ENCODE results near the gene TIMMDC1.
A peak's percentile ranks its signal among the peaks of the same experiment; 100 is the strongest.

TIMMDC1 gene

DNA sequence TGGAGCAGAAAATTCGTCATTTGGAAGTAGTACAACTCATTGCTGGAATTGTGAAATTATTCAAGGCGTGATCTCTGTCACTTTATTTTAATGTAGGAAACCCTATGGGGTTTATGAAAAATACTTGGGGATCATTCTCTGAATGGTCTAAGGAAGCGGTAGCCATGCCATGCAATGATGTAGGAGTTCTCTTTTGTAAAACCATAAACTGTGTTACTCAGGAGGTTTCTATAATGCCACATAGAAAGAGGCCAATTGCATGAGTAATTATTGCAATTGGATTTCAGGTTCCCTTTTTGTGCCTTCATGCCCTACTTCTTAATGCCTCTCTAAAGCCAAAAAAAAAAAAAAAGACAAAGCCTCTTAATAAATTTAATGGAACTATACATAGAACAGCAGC lies 5.5 kb upstream of the TIMMDC1 start:
- TF ChIP-seq, protein P1, sequence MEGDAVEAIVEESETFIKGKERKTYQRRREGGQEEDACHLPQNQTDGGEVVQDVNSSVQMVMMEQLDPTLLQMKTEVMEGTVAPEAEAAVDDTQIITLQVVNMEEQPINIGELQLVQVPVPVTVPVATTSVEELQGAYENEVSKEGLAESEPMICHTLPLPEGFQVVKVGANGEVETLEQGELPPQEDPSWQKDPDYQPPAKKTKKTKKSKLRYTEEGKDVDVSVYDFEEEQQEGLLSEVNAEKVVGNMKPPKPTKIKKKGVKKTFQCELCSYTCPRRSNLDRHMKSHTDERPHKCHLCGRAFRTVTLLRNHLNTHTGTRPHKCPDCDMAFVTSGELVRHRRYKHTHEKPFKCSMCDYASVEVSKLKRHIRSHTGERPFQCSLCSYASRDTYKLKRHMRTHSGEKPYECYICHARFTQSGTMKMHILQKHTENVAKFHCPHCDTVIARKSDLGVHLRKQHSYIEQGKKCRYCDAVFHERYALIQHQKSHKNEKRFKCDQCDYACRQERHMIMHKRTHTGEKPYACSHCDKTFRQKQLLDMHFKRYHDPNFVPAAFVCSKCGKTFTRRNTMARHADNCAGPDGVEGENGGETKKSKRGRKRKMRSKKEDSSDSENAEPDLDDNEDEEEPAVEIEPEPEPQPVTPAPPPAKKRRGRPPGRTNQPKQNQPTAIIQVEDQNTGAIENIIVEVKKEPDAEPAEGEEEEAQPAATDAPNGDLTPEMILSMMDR (IDR thresholded peaks at IDR 0.05; ENCODE audit: low read depth, low read length, missing control alignments) = no peak
- DNase-seq (ENCODE audit: low read depth) = no peak
- H3K4me3 ChIP-seq (ENCODE audit: low read depth, low read length) = no peak overlapping the region

- TF ChIP-seq, protein P1 (IDR thresholded peaks at IDR 0.05; ENCODE audit: low read depth, low read length, missing control alignments) = peak; percentile 20
- no peak overlapping the region for H3K4me3 ChIP-seq (ENCODE audit: low read depth, low read length)
- no peak for DNase-seq (ENCODE audit: low read depth)
These were observed 3.8 kb upstream of the TIMMDC1 start for GRCh38 chr3:119494597-119494996.

DNA sequence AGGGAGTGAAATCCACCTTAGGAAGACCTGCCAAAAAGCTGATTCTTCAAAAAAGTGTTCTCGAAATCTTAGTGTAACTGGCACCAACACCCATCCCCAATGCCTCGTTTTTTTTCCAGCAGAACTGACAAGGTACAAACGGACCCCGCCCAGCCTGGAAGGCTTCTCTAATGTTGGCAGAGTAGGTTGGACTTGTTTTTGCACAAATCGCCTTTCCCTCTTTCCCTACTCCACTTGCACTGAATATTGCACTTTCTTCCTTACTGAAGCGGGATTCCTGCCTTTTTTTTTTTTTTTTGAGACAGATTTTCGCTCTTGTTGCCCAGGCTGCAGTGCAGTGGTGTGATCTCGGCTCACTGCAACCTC lies 544 bp upstream of the TIMMDC1 start:
- no peak for DNase-seq (ENCODE audit: low read depth)
- TF ChIP-seq, protein P1 (IDR thresholded peaks at IDR 0.05; ENCODE audit: low read depth, low read length, missing control alignments) = no peak

GRCh38 chr3:119500265-119500664 lies 1.9 kb downstream of the TIMMDC1 start:
- TF ChIP-seq, protein P1 (IDR thresholded peaks at IDR 0.05; ENCODE audit: low read depth, low read length, missing control alignments) = no peak
- peak overlapping the region; percentile 28 for H3K4me3 ChIP-seq (ENCODE audit: low read depth, low read length)
- no peak for DNase-seq (ENCODE audit: low read depth)

More for the DNA sequence above, 544 bp upstream of the TIMMDC1 start:
- H3K4me3 ChIP-seq (ENCODE audit: low read depth, low read length) = peak overlapping the region; percentile 95

GRCh38 chr3:119500901-119501300 lies 2.6 kb downstream of the TIMMDC1 start:
- TF ChIP-seq, protein P1 (IDR thresholded peaks at IDR 0.05; ENCODE audit: low read depth, low read length, missing control alignments) = no peak
- no peak for DNase-seq (ENCODE audit: low read depth)
- H3K4me3 ChIP-seq (ENCODE audit: low read depth, low read length) = no peak overlapping the region; the same call in 1 of the 2 replicates

GRCh38 chr3:119506631-119507030 lies 8.3 kb downstream of the TIMMDC1 start:
- H3K4me3 ChIP-seq (ENCODE audit: low read depth, low read length) = no peak overlapping the region
- TF ChIP-seq, protein P1 (IDR thresholded peaks at IDR 0.05; ENCODE audit: low read depth, low read length, missing control alignments) = no peak
- DNase-seq (ENCODE audit: low read depth) = no peak

GRCh38 chr3:119507404-119507803 lies 9.1 kb downstream of the TIMMDC1 start:
- TF ChIP-seq, protein P1 (IDR thresholded peaks at IDR 0.05; ENCODE audit: low read depth, low read length, missing control alignments) = no peak
- H3K4me3 ChIP-seq (ENCODE audit: low read depth, low read length) = no peak overlapping the region
- DNase-seq (ENCODE audit: low read depth) = no peak
